ENCODE data around the gene KMT2C.

DNA sequence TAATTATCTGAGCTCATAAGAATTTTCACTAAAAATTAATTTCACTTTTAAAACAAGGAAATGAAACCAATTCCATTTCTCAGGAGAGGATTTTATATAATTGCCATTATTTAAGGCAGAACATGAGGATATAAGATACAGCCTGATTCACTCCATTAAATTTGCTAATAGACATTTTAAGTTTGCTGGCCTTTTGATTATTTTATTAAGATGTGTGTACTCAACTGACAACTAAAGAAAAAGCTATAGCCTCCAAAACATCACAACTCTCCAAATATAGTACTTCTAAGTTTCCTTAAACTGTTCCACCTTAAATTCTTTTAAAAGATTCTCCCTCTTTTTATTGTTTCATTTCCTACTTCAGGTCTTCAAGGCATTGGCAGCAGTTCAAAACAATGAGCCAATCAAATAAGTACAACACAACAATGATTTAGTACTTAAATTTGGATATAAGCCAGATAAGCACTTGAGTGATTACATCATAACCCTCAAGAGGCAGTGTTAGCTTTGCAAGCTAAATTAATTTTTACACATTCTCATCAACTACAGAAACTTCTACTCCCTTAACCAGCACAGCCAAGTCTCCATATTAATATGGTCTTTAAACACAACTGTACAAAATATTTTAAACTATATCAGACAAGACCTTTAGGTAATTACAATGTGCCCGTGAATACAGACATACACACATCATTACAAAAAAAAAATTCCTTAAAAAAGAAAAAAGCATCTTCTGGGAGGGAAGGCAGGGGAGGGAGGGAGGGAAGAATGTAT, 121.8 kb downstream of the KMT2C start:
- TF ChIP-seq POLR2A (IDR thresholded peaks at IDR 0.05; ENCODE audit: low read depth, low read length): no peak
- TF ChIP-seq POLR2AphosphoS5 (IDR thresholded peaks at IDR 0.05; ENCODE audit: low read depth, low read length): no peak

All from GM12891 (cell line).